B cell (primary cell): Measurements from ENCODE around the gene NEGR1.

ENCODE experiments used
- CTCF ChIP-seq: fragments of 200-600 bp; IDR thresholded peaks from one replicate; pipeline ENCODE4 v1.8.0; 2022; ENCODE audit warnings: antibody characterized with exemption, mild to moderate bottlenecking
- EZH2 ChIP-seq: IDR thresholded peaks from 2 replicates; pipeline ENCODE4 v1.6.1; 2012; ENCODE audit warnings: borderline replicate concordance, low read depth, mild to moderate bottlenecking, moderate library complexity, low read length; ENCODE audit not compliant: insufficient read depth, poor library complexity, severe bottlenecking

- no peak for TF ChIP-seq CTCF
- TF ChIP-seq EZH2, result no peak
Measured at GRCh38 chr1:72109916-72110315, 172.4 kb downstream of the NEGR1 start.
